ENCODE data around the gene ITPKA.

- TF ChIP-seq ZNF232 (CRISPR knock-in tag; IDR thresholded peaks at IDR 0.05; ENCODE audit: borderline replicate concordance) (no peak), ZNF24 (IDR thresholded peaks at IDR 0.05) (no peak), ZNF280B (CRISPR knock-in tag; IDR thresholded peaks at IDR 0.05; ENCODE audit: borderline replicate concordance) (no peak), HOXA7 (CRISPR knock-in tag; IDR thresholded peaks at IDR 0.05) (no peak)
Measured at GRCh38 chr15:41511899-41512369, 18.3 kb downstream of the ITPKA start.
